ENCODE data around the gene MAN1A1.

The MAN1A1 gene

DNA sequence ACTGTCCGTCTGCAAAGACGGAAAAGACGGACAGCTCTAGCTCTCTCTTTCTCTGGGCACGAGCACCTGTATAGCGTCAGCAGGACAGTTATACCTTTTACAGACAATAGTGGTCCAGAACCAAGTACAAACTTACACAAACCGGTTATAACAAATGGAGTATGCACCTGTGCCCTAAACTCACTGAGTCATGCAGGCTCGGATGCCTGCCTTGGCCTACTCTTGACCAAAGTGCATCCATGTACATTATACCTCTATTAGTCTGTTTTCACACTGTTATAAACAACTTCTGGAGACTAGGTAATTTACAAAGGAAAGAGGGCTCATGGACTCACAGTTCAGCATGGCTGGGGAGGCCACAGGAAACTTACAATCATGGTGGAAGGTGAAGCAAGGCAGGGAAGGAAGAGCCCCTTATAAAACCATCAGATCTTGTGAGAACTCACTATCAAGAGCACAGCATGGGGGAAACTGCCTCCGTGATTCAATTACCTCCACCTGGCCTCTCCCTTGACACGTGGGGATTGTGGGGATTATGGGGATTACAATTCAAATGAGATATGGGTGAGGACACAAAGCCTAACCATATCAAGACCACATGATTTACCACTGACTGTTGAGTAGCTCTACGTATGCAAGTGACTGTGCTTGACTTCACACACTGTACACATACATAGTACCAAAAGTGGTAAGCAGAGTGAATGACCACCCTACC lies 23.1 kb downstream of the MAN1A1 start:
- no peak for DNase-seq (ENCODE audit: extremely low read depth in 1 of 2, low read depth in 1 of 2)

- DNase-seq (ENCODE audit: extremely low read depth in 1 of 2, low read depth in 1 of 2): no peak
Measured at GRCh38 chr6:119325559-119326265, 23.8 kb downstream of the MAN1A1 start.

DNA sequence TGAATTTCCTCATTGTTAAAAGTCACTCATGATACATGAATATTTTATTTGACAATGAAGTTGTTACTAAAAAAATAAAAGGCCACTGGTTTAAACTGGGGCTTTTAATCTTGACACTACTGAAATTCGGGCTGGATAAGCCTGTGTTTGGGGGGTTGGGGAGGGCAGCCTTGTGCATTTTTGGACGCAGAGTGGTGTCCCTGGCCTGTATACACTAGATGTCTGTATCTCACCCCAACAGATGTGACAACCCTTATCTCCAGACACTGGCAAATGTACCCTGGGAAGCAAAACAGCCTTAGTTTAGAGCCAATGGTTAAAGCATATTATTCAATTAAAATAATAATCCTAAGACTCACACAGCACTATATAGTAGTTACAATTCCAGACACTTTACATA lies 24.8 kb downstream of the MAN1A1 start:
- no peak for DNase-seq (ENCODE audit: extremely low read depth in 1 of 2, low read depth in 1 of 2)

DNA sequence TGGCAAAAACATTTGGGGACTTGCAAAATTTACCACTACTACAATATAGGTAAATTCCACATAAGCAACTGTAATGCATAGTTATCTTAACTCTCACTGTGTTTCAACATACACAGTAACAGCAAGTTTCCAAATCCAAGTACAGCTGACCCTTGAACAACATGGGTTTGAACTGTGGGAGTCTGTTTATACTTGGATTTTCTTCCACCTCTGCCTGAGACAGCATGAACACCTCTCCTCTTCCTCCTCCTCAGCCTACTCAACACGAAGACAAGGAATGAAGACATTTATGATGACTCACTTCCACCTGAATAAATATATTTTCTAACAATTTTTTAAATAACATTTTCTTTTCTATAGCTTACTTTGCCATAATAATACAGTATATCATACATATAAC lies 25.6 kb downstream of the MAN1A1 start:
- no peak for DNase-seq (ENCODE audit: extremely low read depth in 1 of 2, low read depth in 1 of 2)

DNA sequence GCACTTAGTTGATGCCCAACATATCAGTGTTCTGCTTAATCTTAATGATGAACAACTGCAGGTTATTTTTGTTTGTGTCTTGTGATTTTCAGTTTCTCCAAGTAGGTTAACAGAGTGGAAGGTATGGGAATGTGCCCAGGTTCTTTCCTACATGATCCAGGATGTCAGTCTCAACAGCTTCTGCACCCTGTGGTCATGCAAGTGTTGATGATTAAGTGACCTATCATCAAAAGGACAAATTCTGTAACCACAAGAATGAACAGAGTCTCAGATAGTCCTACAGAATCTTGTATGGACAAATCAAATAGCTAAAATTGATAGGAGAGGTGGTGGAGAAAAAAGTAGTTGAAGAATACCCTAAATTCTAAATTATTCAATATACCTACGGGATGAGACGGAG lies 26.1 kb downstream of the MAN1A1 start:
- DNase-seq (ENCODE audit: extremely low read depth in 1 of 2, low read depth in 1 of 2): no peak

DNA sequence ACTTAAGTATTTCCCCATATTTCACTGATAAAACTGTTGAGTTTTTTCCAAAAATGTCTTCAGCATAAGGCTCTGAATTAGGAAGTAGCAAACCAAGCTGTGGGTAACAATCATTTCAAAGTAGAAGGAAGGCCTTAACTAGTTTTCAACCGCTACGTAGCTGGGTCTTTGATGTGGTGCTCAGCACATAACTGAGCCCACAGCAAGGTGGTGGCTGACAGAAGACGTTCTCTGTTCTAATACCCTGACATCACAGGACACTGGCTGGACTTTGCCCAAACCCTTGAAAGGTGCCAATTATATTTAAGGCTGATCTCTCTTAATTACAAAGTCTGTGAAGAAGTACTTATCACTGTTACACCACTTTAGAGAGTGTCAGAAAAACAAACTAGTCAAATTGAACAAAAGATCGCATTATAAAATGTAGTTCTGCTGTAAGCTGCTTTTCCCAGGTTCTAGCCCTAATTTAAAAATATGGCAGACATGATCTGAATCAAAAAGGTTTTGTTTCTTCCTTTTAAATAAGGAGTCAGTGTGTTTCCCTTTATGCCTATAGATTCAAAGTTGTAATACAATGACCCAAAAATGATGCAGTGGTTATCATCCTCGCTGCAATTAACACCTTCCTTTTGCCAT lies 26.7 kb downstream of the MAN1A1 start:
- no peak for DNase-seq (ENCODE audit: extremely low read depth in 1 of 2, low read depth in 1 of 2)

- no peak for DNase-seq (ENCODE audit: extremely low read depth in 1 of 2, low read depth in 1 of 2)
Measured at GRCh38 chr6:119322034-119322433, 27.5 kb downstream of the MAN1A1 start.

DNA sequence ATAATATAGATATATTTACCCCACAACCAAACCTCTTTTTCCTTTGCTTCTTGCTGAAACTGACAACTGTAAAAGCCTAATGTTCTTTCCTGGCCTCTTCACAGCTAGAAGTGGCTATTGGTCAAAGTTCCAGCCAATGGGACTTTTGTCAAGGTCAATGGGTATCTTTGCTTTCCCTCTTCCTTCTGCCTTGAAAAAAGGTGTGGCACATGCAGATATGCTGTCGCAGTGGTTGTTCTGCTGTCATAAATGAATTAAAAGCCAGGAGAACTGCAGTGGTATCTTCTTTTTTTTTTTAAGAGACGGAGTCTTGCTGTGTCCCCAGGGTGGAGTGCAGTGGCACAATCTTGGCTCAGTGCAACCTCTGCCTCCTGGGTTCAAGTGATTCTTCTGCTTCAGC lies 29.9 kb downstream of the MAN1A1 start:
- DNase-seq (ENCODE audit: extremely low read depth in 1 of 2, low read depth in 1 of 2): no peak

DNA sequence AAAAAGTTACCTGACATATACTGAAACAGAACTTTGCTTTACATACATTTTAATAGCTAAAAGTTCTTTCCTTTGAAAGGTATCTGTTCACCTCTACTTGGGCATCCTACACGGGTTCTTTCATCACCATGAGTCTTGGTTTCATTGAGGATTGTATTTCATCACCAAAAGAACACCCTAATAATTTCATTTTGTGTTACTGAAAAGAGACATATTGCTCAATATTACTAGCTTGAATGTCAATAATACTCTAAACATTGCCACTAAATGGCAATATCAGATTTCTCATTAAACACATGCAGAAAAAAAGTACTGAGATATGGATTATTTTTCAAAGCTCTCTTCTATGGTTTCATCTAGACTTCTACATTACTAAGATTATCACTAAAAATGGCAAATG lies 30.8 kb downstream of the MAN1A1 start:
- DNase-seq (ENCODE audit: extremely low read depth in 1 of 2, low read depth in 1 of 2): no peak

DNA sequence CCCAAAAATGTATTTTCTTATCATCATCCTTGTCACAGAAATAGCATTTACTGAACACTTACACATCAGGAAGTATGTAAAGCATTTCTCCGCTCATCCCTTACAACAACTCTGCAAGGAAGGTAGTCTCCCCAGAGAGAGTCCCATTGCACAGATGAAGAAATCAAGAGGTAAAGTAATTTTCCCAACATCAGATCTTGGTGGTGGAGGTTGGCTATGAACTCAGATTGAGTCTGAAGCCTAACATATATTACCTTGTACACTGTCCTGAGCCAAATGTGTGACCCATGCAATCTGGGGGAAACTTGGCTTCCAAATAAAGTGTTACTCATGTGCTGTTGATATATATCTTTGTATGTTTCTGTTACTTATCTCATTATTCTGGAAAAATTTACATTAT lies 31.4 kb downstream of the MAN1A1 start:
- no peak for DNase-seq (ENCODE audit: extremely low read depth in 1 of 2, low read depth in 1 of 2)

GRCh38 chr6:119317007-119317406 lies 32.6 kb downstream of the MAN1A1 start:
- no peak for DNase-seq (ENCODE audit: extremely low read depth in 1 of 2, low read depth in 1 of 2)

DNA sequence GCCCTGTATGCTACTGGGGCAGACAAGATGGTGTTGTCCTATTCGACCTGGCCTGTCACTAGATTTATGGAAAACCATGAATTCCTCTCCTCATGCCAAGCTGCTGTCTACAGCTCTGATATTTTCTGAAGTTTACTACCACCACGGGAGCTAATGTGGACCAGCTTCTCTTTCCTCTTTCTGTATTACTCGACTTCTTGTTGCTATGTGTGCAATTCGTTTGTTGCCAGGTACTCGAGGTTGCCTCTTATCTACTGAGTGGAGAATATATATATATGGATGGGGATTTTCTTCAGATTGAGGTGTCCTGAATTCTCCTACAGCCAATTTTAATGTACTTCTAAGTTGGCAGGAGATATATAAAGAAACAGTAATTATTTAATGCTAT lies 34.7 kb downstream of the MAN1A1 start:
- DNase-seq (ENCODE audit: extremely low read depth in 1 of 2, low read depth in 1 of 2): no peak

GRCh38 chr6:119313937-119314884 lies 35.4 kb downstream of the MAN1A1 start:
- no peak for DNase-seq (ENCODE audit: extremely low read depth in 1 of 2, low read depth in 1 of 2)

GRCh38 chr6:119312875-119313338 lies 36.7 kb downstream of the MAN1A1 start:
- DNase-seq (ENCODE audit: extremely low read depth in 1 of 2, low read depth in 1 of 2): no peak

- DNase-seq (ENCODE audit: extremely low read depth in 1 of 2, low read depth in 1 of 2): no peak
Measured at GRCh38 chr6:119312441-119312840, 37.1 kb downstream of the MAN1A1 start.

GRCh38 chr6:119311514-119312142 lies 37.9 kb downstream of the MAN1A1 start:
- no peak for DNase-seq (ENCODE audit: extremely low read depth in 1 of 2, low read depth in 1 of 2)

DNA sequence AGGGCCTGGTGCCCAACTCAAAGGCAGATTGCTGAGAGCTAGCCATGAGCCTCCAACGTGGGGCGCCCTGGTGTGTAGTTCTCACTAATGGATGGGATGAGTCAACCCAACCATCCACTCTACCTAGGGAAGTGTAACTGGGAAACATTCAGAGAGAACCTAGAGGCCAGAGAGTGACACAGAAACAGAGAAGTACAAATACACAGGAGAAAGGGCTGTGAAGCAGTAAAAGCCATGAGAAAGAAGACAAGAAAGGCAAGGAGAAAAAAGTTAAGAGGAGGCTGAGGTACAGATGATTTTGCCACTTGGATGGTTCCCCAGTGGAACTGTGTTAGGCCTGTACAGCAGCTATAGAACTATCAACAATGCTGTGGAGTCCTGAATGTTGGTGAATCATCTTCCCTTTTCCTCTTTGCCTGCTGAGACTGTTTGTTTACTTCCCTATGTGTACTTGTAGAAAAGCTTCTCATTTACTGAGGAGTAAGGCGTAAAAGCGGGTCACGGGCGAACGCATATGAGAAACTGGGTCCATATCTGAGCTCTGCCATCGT lies 39.0 kb downstream of the MAN1A1 start:
- DNase-seq (ENCODE audit: extremely low read depth in 1 of 2, low read depth in 1 of 2): no peak

DNA sequence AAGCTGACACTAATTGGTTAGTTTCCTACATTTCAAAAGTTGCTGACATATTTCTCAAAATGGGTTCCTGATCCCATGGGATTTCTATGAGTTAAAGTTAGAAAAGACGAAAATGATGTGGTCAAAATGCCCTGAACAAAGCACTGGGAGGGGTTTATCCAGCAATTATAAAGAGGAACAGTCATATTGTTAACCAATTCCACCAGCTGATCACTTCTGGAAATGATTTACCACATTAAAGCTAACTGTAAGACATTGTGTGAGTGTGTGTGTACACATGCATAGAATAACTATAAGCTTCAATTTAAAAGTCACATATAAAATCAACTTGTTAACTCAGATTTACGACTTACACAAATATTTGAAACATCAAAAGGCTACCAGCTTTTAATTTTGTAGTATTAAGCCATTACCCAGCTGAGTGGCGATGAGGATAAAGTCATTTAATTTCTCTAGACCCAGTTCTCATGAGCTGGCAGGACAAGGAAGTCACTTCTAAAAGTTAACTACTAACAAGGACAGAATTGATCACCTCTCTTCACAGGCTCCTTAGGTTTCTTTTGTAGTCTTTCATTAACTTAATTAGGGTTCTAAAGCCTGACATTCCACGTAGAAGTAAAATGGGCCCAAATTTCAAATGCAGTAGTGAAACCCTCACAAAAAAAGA lies 40.4 kb downstream of the MAN1A1 start:
- DNase-seq (ENCODE audit: extremely low read depth in 1 of 2, low read depth in 1 of 2): no peak

DNA sequence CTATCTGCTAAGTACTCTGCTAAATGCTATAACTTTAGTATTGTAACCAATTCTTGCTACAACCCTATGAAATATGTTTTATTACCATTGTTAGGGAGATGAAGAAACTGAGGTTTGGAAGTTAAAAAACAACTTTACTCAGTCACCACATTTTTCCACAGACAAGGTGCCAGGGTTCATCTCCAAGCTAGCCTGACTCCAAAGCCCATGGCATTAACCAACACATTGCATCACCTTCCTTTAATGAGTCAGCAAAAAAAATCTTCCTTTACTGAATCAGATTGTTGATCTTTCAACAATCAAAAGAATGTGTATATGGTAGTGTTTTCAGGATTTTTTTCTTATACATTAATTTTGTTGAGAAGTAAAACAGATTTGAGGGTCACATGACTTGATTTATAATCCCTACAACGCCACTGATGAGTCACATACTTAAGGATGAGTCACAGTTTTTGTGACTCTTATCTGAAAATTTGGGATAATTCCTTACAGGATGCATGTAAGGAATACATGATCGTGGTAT lies 41.5 kb downstream of the MAN1A1 start:
- DNase-seq (ENCODE audit: extremely low read depth in 1 of 2, low read depth in 1 of 2): no peak
